IMR-90 (cell line): Measurements from ENCODE around the gene PPP1R37. TPM values are rescaled to one million over a fixed set of nuclear protein-coding genes. Genes with fewer than 3 reads are reported as not detected.

Experiments used
- ATAC-seq: fragments of 200-7000 bp; cut with Tn5 transposase; 2 replicates; pipeline ENCODE4 v1.9.1; 2020; ENCODE audit warnings: low read depth, mild to moderate bottlenecking, moderate library complexity
- BruUV-seq: library from RNA; stranded (reverse); fragments of 400-500 nt; replicated peaks from 2 replicates; lab custom pipeline; 2021; lab: Mats Ljungman, UMichigan
- CTCF ChIA-PET: fragments of 300-600 bp; formaldehyde crosslinking; extraction: SDS; loops from one replicate; lab custom pipeline; 2021; ENCODE audit warnings: antibody characterized with exemption; lab: Yijun Ruan, JAX
- POLR2A ChIA-PET: fragments of 300-600 bp; sonication (Branson Sonifier 250); formaldehyde crosslinking; loops from one replicate; lab custom pipeline; 2022; ENCODE audit warnings: antibody characterized with exemption; ENCODE audit not compliant: unreplicated experiment; lab: Charles Lee
- DNase-seq: peaks from one replicate; pipeline ENCODE4 v3.0.0; 2013
- H2AFZ ChIP-seq: replicated peaks from 2 replicates; pipeline ENCODE3; 2013; ENCODE audit warnings: low read length, mild to moderate bottlenecking; ENCODE audit not compliant: poor library complexity
- H2AK5ac ChIP-seq: 2 replicates; pipeline ENCODE4 v1.6.1; 2013; ENCODE audit warnings: low read depth, low read length, inconsistent platforms
- H2AK9ac ChIP-seq: replicated peaks from 2 replicates; pipeline ENCODE3; 2013; ENCODE audit warnings: mild to moderate bottlenecking, low read depth, low read length, moderate library complexity; ENCODE audit not compliant: poor library complexity
- H2BK120ac ChIP-seq: 2 replicates; pipeline ENCODE4 v1.6.1; 2013; ENCODE audit warnings: low read depth, low read length, inconsistent platforms
- H2BK15ac ChIP-seq: 3 replicates; pipeline ENCODE4 v1.6.1; 2013; ENCODE audit warnings: low read depth, low read length, inconsistent platforms
- H2BK20ac ChIP-seq: 2 replicates; pipeline ENCODE4 v1.6.1; 2013; ENCODE audit warnings: low read depth, mild to moderate bottlenecking, inconsistent platforms, low read length, moderate library complexity
- H2BK5ac ChIP-seq: 2 replicates; pipeline ENCODE4 v1.6.1; 2013; ENCODE audit warnings: mild to moderate bottlenecking, low read depth, low read length, inconsistent platforms; ENCODE audit not compliant: poor library complexity, severe bottlenecking
- H3K14ac ChIP-seq: replicated peaks from 2 replicates; pipeline ENCODE4 v1.6.1; 2013; ENCODE audit warnings: low read depth, low read length, inconsistent platforms
- H3K18ac ChIP-seq: 2 replicates; pipeline ENCODE4 v1.6.1; 2013; ENCODE audit warnings: low read depth, low read length, control low read depth
- H3K23ac ChIP-seq: 2 replicates; pipeline ENCODE4 v1.6.1; 2013; ENCODE audit warnings: low read depth, low read length, inconsistent platforms
- H3K27ac ChIP-seq: 2 replicates; pipeline ENCODE4 v1.5.1; 2013; ENCODE audit warnings: mild to moderate bottlenecking, control low read depth, low read length; ENCODE audit not compliant: insufficient read depth
- H3K27me3 ChIP-seq: 2 replicates; pipeline ENCODE4 v1.6.1; 2013; ENCODE audit warnings: low read length; ENCODE audit not compliant: control insufficient read depth, insufficient read depth
- H3K36me3 ChIP-seq: 2 replicates; pipeline ENCODE4 v1.6.1; 2013; ENCODE audit warnings: low read length, mixed read lengths; ENCODE audit not compliant: control insufficient read depth, insufficient read depth
- H3K4ac ChIP-seq: 2 replicates; pipeline ENCODE4 v1.6.1; 2013; ENCODE audit warnings: low read depth, low read length, inconsistent platforms
- H3K4me1 ChIP-seq: 2 replicates; pipeline ENCODE4 v1.6.1; 2013; ENCODE audit warnings: low read length, mixed read lengths; ENCODE audit not compliant: control insufficient read depth, insufficient read depth
- H3K4me2 ChIP-seq: 2 replicates; pipeline ENCODE4 v1.6.1; 2013; ENCODE audit warnings: low read depth, mild to moderate bottlenecking, control low read depth, low read length, moderate library complexity
- H3K4me3 ChIP-seq: 2 replicates; pipeline ENCODE4 v1.5.1; 2013; ENCODE audit warnings: low read depth, mild to moderate bottlenecking, control low read depth, low read length, moderate library complexity; ENCODE audit not compliant: insufficient read depth
- H3K56ac ChIP-seq: 2 replicates; pipeline ENCODE4 v1.6.1; 2013; ENCODE audit warnings: low read length, inconsistent platforms; ENCODE audit not compliant: insufficient read depth; ENCODE audit errors: extremely low read depth
- H3K79me1 ChIP-seq, 2 experiments: 2 replicates each; pipeline ENCODE4 v1.6.1; 2013; ENCODE audit warnings: low read length in 2 of 2, inconsistent platforms in 1 of 2, low read depth in 1 of 2
- H3K9ac ChIP-seq: 2 replicates; pipeline ENCODE4 v1.6.1; 2013; ENCODE audit warnings: low read depth, low read length, control low read depth
- H3K9me1 ChIP-seq: 2 replicates; pipeline ENCODE4 v1.6.1; 2013; ENCODE audit warnings: low read length, inconsistent platforms; ENCODE audit not compliant: insufficient read depth
- H3K9me3 ChIP-seq: 2 replicates; pipeline ENCODE4 v1.6.1; 2013; ENCODE audit warnings: low read length; ENCODE audit not compliant: control insufficient read depth, insufficient read depth
- H4K20me1 ChIP-seq: 2 replicates; pipeline ENCODE4 v1.6.1; 2013; ENCODE audit warnings: low read length, inconsistent platforms; ENCODE audit not compliant: insufficient read depth
- H4K5ac ChIP-seq: 2 replicates; pipeline ENCODE4 v1.6.1; 2013; ENCODE audit warnings: mild to moderate bottlenecking, low read depth, low read length, control low read depth
- H4K8ac ChIP-seq, 2 experiments: 2 replicates each; pipeline ENCODE4 v1.6.1; 2013; ENCODE audit warnings: low read depth in 2 of 2, low read length in 2 of 2, control low read depth in 1 of 2, inconsistent platforms in 1 of 2
- H4K91ac ChIP-seq: 2 replicates; pipeline ENCODE4 v1.6.1; 2013; ENCODE audit warnings: low read depth, low read length, inconsistent platforms; ENCODE audit not compliant: insufficient read depth
- BHLHE40 ChIP-seq: fragments of 150-350 bp; IDR thresholded peaks from 2 replicates; pipeline ENCODE4 v1.6.1; 2016; ENCODE audit warnings: mild to moderate bottlenecking, low read depth, low read length
- CHD1 ChIP-seq: IDR thresholded peaks from 2 replicates; pipeline ENCODE4 v1.6.1; 2012; ENCODE audit warnings: low read depth, low read length, improper control_type of control experiment
- CTCF ChIP-seq: conservative IDR thresholded peaks from 2 replicates; pipeline ENCODE4 v1.5.1; 2012; ENCODE audit warnings: mild to moderate bottlenecking, low read depth, low read length, improper control_type of control experiment
- FOS ChIP-seq: fragments of 150-350 bp; IDR thresholded peaks from 2 replicates; pipeline ENCODE4 v1.6.1; 2016; ENCODE audit warnings: low read depth, low read length
- MAFK ChIP-seq: IDR thresholded peaks from 2 replicates; pipeline ENCODE4 v1.6.1; 2012; ENCODE audit warnings: low read depth, low read length, improper control_type of control experiment
- MXI1 ChIP-seq: IDR thresholded peaks from 2 replicates; pipeline ENCODE4 v1.6.1; 2012; ENCODE audit warnings: low read depth, mild to moderate bottlenecking, low read length, moderate library complexity, borderline replicate concordance
- NFE2L2 ChIP-seq: fragments of 150-350 bp; IDR thresholded peaks from 2 replicates; pipeline ENCODE4 v1.6.1; 2016; ENCODE audit warnings: low read depth, mild to moderate bottlenecking, low read length
- RAD21 ChIP-seq: IDR thresholded peaks from 2 replicates; pipeline ENCODE4 v1.6.1; 2012; ENCODE audit warnings: low read length, improper control_type of control experiment
- RCOR1 ChIP-seq: IDR thresholded peaks from 2 replicates; pipeline ENCODE4 v1.6.1; 2012; ENCODE audit warnings: mild to moderate bottlenecking, low read length, improper control_type of control experiment; ENCODE audit not compliant: insufficient replicate concordance
- RFX5 ChIP-seq: IDR thresholded peaks from 2 replicates; pipeline ENCODE4 v1.8.0; 2012; ENCODE audit warnings: low read depth, mild to moderate bottlenecking, low read length, moderate library complexity
- SMC3 ChIP-seq: fragments of 150-350 bp; IDR thresholded peaks from 2 replicates; pipeline ENCODE4 v1.6.1; 2016; ENCODE audit warnings: low read depth, mild to moderate bottlenecking, antibody characterized with exemption, low read length, moderate library complexity
- WGBS, 2 experiments: methylation state at CpG; one replicate each; pipeline versions ENCODE4 v1.1.5 to v1.1.7; 2013; ENCODE audit warnings: missing lambda C conversion rate in 2 of 2; ENCODE audit not compliant: insufficient read length in 1 of 2; ENCODE audit errors: extremely low coverage in 2 of 2; 5-methylcytosine and 5-hydroxymethylcytosine counted together
- dilution Hi-C: fragments of 300-500 bp; cut with HindIII; formaldehyde crosslinking; loops from one replicate; pipeline ENCODE4 v1.14.3; 2018; ENCODE audit warnings: low sequenced_read_pairs; ENCODE audit not compliant: unreplicated experiment
- in situ Hi-C: fragments of 300-500 bp; cut with MboI; formaldehyde crosslinking; loops from 3 replicates; pipeline ENCODE4 v1.14.3; 2019; ENCODE audit warnings: low sequenced_read_pairs, inconsistent platforms, mixed read lengths
- intact Hi-C: fragments of 100-400 bp; cut with micrococcal nuclease; formaldehyde crosslinking; loops from 2 replicates; pipeline ENCODE4 v1.10.0; 2022
- polyA plus RNA-seq, 3 experiments: library from polyadenylated mRNA; depleted of rRNA; stranded (reverse); fragments of >200 nt; gene quantifications; 2 replicates each; pipeline ENCODE4 v1.2.3, GENCODE V29; 2012; ENCODE audit warnings: low replicate concordance in 1 of 3
- total RNA-seq: library from RNA; depleted of rRNA; stranded (reverse); fragments of >200 nt; gene quantifications from 2 replicates; pipeline ENCODE4 v1.2.3, GENCODE V29; 2012
- TF ChIP-seq, protein P1 (sequence below): fragments of 150-350 bp; IDR thresholded peaks from 2 replicates; pipeline ENCODE4 v1.6.1; 2016; ENCODE audit warnings: low read depth, mild to moderate bottlenecking, low read length, moderate library complexity, borderline replicate concordance

Gene PPP1R37
- total and polyA plus RNA-seq, 2 of the 4 experiments (the other 2 are of a cell fraction), result 13.1 to 18.5 TPM

GRCh38 chr19:45049073-45049736, 43.8 kb upstream of the PPP1R37 start:
- Histone ChIP-seq H3K56ac (no peak overlapping the region), H3K36me3 (peaks cover 42% of the 10 kb centered on the region), H3K23ac (no peak overlapping the region), H3K79me1 (peaks cover 39 to 70% of the 10 kb centered on the region in 2 experiments), H3K18ac (no peak overlapping the region), H2AK9ac (peak overlapping the region; percentile 66), H2BK15ac (no peak overlapping the region), H2BK120ac (no peak overlapping the region), H3K27me3 (no peaks in the 10 kb centered on the region), H4K91ac (no peak overlapping the region), H3K4ac (no peak overlapping the region), H3K27ac (no peak overlapping the region), H3K4me3 (no peak overlapping the region), H3K9ac (no peak overlapping the region), H2BK5ac (no peak overlapping the region), H2BK20ac (no peak overlapping the region), H3K4me1 (peaks cover 2% of the 10 kb centered on the region; the same call in 1 of the 2 replicates), H3K9me1 (peaks cover 14% of the 10 kb centered on the region; the same call in 1 of the 2 replicates), H4K5ac (no peak overlapping the region), H2AFZ (no peak overlapping the region), H4K20me1 (peaks cover 80% of the 10 kb centered on the region), H3K9me3 (no peaks in the 10 kb centered on the region), H3K14ac (no peak overlapping the region), H3K4me2 (no peak overlapping the region), H4K8ac (no peak overlapping the region), H2AK5ac (no peak overlapping the region)
- CTCF ChIA-PET, result interaction anchor here (0.5 to 1.2 kb wide), 2 partner anchors 10 to 128 kb away, joined by 3 to 4 read pairs; no protein-coding TSS in a partner anchor
- in situ Hi-C loops (no loop called here), intact Hi-C loops (no loop called here), dilution Hi-C loops (no loop called here)
- no TSS peak for BruUV-seq
- ATAC-seq, result no peak
- POLR2A ChIA-PET, result no interaction called here
- DNase-seq, result no peak
- TF ChIP-seq RCOR1, result no peak
- TF ChIP-seq CHD1, result no peak
- no peak for TF ChIP-seq FOS
- no peak for TF ChIP-seq MXI1
- TF ChIP-seq, protein P1, sequence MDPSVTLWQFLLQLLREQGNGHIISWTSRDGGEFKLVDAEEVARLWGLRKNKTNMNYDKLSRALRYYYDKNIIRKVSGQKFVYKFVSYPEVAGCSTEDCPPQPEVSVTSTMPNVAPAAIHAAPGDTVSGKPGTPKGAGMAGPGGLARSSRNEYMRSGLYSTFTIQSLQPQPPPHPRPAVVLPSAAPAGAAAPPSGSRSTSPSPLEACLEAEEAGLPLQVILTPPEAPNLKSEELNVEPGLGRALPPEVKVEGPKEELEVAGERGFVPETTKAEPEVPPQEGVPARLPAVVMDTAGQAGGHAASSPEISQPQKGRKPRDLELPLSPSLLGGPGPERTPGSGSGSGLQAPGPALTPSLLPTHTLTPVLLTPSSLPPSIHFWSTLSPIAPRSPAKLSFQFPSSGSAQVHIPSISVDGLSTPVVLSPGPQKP, result no peak
- no peak for TF ChIP-seq NFE2L2
- no peak for TF ChIP-seq MAFK
- TF ChIP-seq RAD21, result no peak
- TF ChIP-seq BHLHE40, result no peak
- no peak for TF ChIP-seq RFX5
- TF ChIP-seq SMC3, result no peak
- no peak for TF ChIP-seq CTCF
- 100% methylated on average over 2 of the region's 8 CpGs; no CpG with 5 or more reads in 1 of the 2 experiments for WGBS, 2 experiments
